TTC549 (cell line): Measurements from ENCODE around the gene SYCE3.
"Not testable (repeated sequence)": the region's sequence is repeated elsewhere in the genome, so short reads cannot be mapped to it uniquely, and the experiment has no call there.

Experiments
- FAIRE-seq: peaks from 2 replicates; lab custom pipeline; 2012; peaks lifted over from hg19 to GRCh38; lab: Jason Lieb, UNC

SYCE3 gene, protein sequence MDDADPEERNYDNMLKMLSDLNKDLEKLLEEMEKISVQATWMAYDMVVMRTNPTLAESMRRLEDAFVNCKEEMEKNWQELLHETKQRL

DNA sequence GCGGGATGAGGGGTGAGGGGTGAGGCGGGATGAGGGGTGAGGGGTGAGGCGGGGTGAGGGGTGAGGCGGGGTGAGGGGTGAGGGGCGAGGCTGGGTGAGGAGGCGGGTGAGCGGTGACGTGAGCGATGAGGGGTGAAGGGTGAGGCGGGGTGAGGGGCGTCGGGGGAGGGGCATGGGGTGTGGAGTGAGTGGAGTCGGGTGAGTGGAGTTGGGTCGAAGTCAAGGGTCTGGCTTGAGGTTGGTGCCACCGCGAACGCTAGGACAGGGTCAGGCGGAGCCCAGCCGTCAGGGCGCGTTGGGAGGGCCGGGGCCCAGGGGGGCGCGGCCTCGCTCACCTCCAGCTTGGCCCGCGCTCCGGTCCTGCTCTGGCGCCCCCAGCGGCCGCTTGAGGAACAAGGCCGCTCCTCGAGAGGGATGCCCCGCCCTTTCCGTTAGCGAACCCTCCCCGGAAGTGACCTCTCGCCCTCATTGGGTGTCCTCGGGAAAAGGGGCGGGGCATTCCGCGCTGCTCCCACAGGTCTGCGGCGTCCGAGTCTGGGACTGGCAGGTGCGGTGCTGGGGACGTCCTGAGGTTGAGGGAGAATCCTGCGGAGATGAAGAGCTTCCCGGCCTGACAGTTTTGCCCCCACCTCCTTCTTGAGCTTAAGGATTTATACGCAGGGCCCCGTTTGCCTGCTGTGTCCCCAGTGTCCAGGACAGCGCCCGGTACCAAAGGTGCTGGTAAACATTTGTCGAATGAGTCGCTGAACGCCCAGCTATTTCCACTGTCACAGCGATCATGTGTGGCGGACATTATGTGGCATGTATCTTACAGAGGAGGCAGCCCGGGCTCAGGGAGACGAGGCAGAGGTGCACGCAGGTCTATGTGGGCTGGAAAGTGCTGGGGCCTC is at the start of gene SYCE3:
Gene SYCE3, minus strand, starts transcription at position 397 of the 890 bp plus-strand sequence. CDS start 6,514 bp downstream, outside the sequence.
- FAIRE-seq = no peak

DNA sequence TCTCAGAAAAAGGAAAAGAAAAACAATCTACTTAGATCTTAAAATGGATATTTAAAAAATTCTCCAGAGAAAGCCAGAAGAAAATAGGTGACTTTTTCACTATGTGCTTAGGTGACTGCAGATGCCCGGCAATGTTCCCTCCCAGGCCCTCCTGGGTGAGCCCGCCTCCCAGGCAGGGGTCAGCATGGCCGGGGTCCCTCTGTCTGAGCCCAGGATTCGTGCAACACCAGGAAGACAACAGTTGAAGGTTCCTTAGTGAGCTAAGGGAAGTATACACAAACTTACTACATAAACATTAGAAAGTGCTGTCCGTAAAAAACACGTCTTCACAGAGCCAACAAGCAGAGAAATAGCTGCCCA is 49.4 kb upstream of the SYCE3 start:
- no peak for FAIRE-seq

DNA sequence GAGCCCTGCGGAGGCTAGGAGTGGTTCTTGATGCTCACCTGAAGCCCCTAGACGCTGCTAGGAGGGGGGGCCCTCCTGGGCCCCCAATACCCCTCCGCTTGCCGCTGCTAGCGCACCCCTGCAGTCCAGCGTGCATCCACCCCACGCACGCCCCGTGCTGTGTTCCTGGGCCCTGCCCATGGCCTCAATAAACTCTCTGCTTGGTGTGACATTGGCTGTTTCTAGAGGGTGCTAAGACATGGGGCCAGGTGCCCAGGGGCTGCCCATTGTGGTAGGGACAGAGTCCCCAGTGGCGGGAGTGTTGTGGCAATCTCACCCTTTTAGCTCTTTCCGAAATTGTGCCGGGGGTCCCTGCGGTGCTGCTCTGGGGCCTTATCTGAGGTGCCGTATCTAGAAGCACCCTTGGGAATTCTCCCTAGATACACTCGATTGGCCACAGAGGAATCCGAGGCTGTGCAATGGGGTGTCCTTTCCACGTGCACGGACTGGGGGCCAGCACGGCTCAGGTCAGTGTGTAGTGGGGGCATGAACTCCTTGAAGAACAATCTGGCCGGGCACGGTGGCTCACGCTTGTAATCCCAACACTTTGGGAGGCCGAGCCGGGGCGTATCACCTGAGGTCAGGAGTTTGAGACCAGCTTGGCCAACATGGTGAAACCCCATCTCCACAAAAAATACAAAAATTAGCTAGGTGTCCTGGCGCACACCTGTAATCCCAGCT is 48.8 kb upstream of the SYCE3 start:
- FAIRE-seq = no peak

DNA sequence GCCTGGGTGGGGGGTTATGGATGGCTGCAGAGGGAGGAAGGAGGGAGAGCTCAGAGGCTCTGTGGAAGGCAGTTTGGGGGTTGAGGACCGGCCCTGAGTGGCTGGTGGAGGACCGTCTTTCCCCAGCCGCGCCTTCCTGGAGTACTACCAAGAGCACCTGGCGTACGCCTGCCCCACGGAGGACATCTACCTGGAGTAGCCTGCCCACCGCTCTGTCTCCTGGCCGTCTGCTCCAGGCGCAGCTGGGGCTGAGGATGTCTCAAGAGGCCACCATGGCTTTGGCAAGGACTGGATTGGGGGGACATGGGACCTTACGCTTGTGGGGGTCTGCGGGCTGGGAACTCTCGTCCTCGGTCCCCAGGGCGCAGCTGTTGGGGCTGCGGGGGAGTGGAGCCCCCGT is 47.9 kb upstream of the SYCE3 start:
- no peak for FAIRE-seq

DNA sequence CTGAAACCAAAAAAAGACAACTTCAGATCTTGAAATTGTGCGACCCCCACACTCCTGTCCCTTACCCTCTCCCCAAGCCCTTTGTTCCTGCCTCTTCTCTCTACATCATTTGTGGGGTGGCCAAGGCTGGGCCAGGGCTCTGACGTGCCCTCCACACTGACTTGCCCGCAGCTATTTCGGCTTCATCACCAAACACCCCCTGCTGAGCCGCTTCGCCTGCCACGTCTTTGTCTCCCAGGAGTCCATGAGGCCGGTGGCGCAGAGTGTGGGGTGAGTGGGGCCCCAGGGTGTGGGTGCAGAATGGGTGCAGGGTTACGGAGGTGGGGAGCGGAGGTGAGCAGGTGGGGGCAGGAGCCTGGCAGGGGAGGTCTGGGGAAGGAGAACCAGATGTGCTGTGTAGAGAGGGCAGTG is 47.3 kb upstream of the SYCE3 start:
- FAIRE-seq = no peak

DNA sequence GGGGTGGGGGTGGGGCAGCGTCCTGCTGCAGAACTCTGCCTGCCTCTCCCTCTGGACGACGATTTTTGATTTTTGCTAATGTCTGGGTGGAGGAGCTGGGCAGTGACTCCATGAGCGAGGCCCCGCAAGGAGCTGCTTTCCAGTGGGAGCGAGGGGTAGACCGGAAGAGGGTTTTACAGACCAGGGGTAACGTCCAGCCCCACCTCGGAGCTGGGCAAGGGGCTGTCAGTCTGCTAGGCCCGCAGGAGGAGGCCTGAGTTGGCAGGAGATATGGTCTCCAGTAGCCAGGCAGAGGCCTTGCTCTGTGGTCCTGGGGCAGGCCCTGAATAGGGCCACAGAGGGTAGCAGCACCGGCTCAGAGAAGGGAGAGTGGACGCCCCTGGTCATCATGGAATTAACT is 46.9 kb upstream of the SYCE3 start:
- FAIRE-seq = no peak

DNA sequence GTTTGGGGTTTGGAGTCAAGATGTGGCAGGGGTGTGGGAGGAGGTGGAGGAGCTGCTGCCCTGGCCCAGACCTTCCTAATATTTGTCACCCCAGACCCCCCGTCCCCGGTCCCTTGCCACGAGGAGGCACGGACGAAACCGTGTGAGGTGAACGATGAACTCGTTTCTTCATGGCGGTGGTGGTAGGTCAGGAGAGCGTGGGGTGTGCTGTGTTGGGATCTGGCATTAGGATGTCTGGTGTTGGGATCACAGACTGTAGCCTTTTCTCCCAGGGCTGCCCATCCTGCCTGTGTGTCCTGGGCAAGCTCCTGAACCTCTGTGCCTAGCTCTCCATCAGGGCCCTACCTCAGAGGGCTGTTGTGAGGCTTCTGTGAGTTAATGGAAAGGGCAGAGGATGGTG is 46.3 kb upstream of the SYCE3 start:
- no peak for FAIRE-seq

DNA sequence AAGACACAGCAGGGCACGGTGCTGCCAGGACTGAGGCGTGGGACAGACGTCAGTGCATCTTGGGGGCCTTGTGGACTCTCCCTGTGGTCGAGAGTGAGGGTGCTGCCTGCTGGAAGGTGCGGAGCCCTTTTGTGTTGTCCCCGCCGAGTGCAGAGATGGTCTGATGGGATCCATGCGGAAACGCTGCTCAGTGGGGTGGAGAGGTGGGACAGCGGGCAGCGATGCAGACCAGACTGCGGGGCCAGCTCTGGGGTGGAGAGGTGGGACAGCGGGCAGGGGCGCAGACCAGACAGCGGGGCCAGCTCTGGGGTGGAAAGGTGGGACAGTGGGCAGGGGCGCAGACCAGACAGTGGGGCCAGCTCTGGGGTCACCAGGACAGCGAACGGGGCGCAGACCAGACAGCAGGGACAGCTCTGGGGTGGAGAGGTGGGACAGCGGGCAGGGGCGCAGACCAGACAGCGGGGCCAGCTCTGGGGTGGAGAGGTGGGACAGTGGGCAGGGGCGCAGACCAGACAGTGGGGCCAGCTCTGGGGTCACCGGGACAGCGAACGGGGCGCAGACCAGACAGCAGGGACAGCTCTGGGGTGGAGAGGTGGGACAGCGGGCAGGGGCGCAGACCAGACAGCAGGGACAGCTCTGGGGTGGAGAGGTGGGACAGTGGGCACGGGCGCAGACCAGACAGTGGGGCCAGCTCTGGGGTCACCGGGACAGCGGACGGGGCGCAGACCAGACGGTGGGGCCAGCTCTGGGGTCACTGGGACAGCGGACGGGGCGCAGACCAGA is 45.5 kb upstream of the SYCE3 start:
- FAIRE-seq = not testable (repeated sequence)

DNA sequence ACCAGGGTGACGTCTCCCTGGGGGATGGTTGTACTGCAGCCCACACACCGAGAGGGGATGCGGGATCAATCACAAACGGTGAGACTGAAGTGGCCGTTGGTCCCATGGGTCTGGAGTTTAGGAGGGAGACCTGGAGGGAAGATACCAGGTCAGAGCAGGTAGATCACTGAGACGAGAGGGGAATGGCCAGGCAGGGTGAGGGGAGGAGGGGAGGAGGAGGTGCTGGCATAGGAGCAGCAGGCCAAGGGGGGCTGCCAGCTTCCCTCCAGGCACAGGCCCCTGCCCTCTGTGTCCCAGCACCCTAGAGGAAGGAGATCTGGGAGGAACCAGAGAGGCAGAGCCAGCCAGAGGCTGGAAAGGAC is 44.9 kb upstream of the SYCE3 start:
- FAIRE-seq = no peak

DNA sequence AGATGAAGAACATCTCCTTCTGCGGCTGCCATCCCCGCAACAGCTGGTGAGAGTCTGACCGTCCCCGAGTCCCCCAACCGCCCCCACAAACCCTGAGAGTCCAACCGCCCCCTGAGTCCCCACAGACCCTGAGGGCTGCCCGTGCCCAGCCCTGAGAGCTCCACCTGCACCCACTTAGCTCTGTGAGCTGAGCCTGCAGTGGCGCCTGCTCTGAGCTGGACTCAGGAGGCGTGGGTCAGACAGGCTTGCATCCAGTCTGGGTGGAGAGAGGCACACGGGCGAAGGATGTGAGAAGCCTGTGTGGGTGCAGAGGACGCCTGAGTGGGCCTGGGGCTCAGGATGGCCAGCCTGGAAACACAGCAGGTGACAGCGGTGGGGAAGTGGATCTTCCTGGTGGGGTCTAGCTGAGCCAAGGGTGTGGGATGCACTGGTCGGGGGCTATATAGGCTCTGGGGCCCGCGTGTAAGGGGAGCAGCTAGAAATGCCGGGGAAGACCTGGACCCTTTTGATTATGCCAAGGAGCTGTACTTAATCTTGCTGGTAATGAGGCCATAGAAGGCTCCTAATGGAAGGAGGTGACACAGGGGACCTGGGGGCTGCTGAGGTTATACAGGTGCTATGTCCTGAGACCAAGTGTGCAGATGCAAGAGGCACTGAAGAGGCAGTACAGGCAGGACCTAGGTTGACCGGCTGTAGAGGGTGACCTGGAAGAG is 44.4 kb upstream of the SYCE3 start:
- FAIRE-seq = no peak

DNA sequence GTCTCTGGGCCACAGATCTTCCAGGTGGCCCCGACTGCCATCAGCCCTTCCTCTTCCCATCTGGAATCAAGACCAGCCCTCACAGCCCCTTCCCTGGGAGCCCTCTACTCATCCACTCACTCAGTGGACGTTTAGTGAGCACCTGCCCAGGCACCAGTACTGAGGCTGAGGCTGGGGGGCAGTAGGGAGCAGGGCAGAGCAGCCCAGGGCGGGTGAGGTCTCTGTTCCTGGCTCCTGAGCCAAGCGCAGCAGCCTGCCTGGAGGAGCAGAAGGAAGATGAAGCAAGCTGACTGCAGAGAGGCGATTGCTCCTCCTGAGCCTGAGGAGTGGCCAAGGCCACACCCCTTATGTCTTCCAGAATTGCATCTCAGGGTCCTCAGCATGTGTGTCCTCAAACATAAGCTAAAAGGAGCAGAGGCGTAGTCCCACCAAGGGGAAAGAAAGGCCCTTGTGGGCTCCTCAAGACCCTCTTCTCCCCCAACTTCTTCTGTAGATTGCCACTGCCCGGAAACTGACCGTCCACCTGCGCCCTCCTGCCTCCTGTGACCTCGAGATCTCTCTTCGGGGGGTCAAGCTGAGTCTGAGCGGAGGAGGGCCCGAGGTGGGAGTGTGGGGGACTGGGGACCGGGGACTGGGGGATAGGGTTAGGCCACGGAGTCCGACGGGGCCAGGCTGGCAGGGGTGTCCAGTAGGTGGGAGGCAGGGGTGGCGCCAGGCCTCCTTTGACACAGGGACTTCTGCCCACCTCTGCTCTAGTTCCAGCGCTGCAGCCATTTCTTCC is 43.6 kb upstream of the SYCE3 start:
- no peak for FAIRE-seq

DNA sequence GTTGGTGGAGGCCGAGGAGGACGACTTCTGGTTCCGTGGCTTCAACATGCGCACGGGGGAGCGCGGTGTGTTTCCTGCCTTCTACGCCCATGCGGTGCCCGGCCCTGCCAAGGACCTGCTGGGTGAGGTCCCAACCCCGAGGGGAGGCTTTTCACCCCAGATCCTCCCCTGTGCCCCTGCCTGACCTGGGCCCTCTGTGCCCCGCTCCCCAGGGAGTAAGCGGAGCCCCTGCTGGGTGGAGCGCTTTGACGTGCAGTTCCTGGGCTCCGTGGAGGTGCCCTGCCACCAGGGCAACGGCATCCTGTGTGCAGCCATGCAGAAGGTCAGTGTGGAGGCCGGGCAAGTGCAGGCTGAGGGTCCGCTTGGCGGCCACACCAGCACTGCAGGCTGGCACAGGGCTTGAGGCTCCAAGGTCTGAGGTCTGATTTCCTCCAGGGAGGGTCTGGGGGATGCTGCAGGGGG is 42.9 kb upstream of the SYCE3 start:
- FAIRE-seq = no peak

DNA sequence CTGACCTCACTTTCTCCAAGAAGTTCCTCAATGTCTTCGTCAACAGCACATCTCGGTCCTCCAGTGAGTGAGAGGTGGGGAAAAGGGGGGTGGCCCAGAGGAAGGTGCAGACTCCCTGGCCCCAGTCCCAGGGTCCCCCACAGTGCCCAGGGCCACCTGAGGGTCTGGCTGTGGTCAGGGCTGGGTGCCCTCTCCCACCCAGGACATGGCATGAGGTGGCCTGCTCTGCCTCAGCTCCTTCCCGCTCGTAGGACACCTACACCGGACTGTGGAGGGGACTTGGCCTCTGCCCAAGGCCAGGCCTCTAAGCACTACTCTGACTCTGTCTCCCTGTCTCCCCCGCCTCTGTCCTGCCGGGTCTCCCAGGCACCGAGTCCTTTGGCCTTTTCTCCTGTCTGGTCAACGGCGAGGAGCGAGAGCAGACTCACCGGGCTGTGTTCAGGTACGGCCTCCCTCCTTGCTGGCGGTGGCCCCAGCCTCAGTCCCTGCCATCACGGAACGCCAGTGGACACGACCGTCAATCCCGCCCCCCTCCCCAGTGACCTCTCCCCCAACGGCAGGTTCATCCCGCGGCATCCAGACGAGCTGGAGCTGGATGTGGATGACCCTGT is 42.4 kb upstream of the SYCE3 start:
- FAIRE-seq = no peak

DNA sequence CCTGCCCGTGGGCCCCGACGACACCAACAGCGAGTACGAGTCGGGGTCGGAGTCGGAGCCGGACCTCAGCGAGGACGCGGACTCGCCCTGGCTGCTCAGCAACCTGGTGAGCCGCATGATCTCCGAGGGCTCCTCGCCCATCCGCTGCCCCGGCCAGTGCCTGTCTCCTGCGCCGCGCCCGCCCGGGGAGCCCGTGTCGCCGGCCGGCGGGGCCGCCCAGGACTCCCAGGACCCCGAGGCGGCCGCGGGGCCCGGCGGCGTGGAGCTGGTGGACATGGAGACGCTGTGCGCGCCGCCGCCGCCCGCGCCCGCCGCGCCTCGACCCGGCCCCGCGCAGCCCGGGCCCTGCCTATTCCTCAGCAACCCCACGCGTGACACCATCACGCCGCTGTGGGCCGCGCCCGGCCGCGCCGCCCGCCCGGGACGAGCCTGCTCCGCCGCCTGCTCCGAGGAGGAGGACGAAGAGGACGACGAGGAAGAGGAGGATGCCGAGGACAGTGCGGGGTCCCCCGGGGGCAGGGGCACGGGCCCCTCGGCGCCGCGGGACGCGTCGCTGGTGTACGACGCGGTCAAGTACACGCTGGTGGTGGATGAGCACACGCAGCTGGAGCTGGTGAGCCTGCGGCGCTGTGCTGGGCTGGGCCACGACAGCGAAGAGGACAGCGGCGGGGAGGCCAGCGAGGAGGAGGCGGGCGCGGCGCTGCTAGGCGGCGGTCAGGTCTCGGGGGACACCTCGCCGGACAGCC is 41.7 kb upstream of the SYCE3 start:
- no peak for FAIRE-seq

DNA sequence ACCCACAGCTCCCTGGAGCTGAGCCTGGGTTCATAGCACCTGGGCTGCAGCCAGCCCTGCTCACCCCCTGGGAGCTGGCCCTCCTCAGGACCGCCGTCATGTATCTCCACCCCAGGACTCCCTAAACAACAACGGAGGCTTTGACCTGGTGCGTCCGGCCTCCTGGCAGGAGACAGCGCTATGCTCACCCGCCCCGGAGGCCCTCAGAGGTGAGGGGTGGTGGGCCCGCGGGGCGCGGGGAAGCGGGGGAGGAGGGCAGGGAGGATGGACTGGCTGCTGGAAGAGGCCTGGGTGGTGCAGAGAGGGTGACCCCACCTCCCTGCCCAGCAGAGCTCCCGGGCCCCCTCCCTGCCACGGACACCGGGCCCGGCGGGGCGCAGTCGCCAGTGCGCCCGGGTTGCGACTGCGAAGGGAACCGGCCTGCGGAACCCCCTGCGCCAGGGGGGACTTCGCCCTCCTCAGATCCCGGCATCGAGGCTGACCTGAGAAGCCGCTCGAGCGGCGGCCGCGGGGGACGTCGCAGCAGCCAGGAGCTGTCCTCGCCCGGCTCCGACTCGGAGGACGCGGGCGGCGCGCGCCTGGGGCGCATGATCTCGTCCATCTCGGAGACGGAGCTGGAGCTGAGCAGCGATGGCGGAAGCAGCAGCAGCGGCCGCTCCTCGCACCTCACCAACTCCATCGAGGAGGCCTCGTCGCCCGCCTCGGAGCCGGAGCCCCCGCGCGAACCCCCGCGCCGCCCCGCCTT is 41.0 kb upstream of the SYCE3 start:
- no peak for FAIRE-seq

DNA sequence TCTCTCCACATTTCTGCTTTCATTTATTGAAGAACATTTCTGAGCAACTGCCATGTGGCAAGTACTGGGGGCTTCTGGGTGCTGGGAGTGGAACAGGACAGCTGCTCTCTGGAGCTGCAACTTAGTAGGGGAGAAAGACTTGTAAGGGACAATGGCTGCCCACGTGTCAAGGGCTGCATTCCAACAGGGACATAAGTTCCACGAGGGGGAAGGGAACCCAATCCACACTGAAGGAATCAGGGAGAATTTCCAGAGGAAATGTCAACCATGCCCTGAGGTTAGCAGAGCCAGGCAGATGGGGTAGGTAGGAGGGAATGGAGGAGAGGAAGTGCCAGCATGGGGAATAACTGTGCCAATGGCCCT is 39.6 kb upstream of the SYCE3 start:
- no peak for FAIRE-seq

DNA sequence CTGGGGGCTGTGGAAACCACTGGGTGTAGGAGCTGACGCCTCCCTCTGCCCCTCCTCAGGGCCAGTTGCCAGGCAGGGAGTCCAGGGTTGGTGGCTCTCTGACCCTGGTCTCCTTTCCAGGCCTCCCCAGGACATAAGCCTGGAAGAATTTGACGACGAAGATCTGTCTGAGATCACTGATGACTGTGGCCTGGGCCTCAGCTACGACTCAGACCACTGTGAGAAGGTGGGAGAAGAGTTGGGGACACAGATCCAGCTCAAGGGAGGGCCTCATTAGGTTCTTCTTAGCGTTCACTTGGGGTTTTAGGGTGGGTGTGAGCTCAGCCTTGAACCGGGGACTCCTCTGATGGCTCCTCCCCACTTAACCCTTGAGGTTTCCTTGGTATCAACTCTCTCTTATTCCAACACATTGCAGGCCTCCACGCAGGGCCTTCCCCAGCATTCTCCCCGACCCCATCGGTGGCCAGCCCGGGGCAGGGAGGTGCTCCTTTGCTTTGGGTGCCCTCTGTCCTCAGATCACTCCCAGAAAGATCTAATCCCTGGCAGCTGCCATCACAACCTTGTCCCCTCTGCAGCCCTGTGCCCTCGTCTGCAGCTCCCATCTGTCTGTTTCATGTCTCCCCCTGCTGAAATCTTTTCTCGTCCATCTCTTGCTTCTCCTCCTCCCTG is 39.1 kb upstream of the SYCE3 start:
- FAIRE-seq = no peak

DNA sequence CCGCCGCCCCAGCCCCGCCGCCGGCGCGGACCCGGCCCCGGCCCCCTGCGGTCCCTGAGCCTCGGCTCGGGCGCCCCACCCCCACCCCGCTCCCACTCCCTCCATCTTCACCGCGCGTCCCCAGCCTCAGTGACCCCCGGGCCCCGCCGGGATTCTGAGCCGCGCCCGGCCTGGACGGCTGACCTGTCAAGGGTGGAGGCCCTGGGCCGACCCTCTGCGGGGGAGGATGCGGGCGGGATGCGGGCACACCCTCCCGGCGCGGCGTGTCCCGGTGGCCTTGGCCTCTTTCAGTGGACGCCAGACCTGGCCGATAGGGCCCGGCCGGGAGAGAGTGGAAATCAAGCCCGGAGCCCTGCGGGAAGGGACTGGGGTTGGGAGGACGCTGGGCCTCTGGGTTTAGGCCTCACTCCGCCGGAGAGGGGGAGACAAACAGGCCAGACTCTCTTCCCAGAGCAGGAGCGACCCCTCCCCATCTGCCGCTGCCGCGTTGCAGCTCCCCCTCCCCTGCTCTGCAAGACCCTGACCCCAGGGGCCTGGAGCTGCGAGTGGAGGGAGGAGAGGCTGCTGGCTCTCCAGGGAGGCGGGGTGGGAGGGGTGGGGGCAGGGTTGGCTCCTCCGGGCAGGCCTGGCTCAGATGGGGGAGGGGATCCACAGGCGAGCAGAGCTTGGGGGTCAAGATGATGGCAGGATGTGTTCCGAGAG is 38.4 kb upstream of the SYCE3 start:
- no peak for FAIRE-seq
